ENCODE data around the gene BEX5.
"Not testable (repeated sequence)": the region's sequence is repeated elsewhere in the genome, so short reads cannot be mapped to it uniquely, and the experiment has no call there.

GRCh38 chrX:102142274-102142673 is 13.5 kb downstream of the BEX5 start, which contains the start of gene TCEAL6:
- TF ChIP-seq CTCF (IDR thresholded peaks at IDR 0.05; ENCODE audit: insufficient read depth, low read length, poor library complexity, severe bottlenecking); EZH2phosphoT487 (conservative IDR thresholded peaks at IDR 0.05; ENCODE audit: low read length): not testable (repeated sequence)

Measured in SU-DHL-6 (cell line).